Measurements from ENCODE around the gene ASTN2.

Gene ASTN2

DNA sequence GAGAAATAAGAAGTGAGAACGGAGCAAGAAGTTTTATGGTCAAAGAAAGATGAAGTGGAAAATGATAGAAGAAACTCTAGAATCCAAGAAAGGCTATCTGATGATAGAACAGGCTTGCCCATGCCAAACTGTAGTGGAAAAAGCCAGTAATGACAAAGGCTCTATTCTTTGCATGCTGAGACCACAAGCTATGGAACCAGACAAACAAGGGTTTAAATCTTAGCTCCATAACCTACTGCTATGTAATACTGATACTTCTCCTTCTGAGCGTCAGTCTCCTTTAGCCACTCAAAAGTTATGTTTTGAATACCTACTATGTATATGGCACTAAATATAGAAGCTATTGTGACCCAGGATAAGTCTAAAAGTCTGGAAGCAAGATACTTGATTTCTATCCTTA, 778.9 kb downstream of the ASTN2 start:
- no peaks in the 10 kb centered on the region for H3K27me3 ChIP-seq (ENCODE audit: insufficient read depth, low read depth, severe bottlenecking)
- no peaks in the 10 kb centered on the region for H3K9me3 ChIP-seq (ENCODE audit: severe bottlenecking)
- no peak for TF ChIP-seq CTCF (IDR thresholded peaks at IDR 0.05; ENCODE audit: low read depth, low read length)
- H3K27ac ChIP-seq: no peak overlapping the region
- peaks cover 9% of the 10 kb centered on the region for H3K36me3 ChIP-seq
- H3K4me3 ChIP-seq (ENCODE audit: low read depth, low read length): no peak overlapping the region
- no peak for DNase-seq

- Histone ChIP-seq H3K27ac (no peak overlapping the region), H3K36me3 (peaks cover 9% of the 10 kb centered on the region; the same call in 1 of the 2 replicates), H3K9me3 (ENCODE audit: severe bottlenecking) (no peaks in the 10 kb centered on the region), H3K4me3 (ENCODE audit: low read depth, low read length) (no peak overlapping the region), H3K27me3 (ENCODE audit: insufficient read depth, low read depth, severe bottlenecking) (no peaks in the 10 kb centered on the region)
- no peak for DNase-seq
- TF ChIP-seq CTCF (IDR thresholded peaks at IDR 0.05; ENCODE audit: low read depth, low read length): no peak
These were observed 781.6 kb downstream of the ASTN2 start for GRCh38 chr9:116632990-116633838.

DNA sequence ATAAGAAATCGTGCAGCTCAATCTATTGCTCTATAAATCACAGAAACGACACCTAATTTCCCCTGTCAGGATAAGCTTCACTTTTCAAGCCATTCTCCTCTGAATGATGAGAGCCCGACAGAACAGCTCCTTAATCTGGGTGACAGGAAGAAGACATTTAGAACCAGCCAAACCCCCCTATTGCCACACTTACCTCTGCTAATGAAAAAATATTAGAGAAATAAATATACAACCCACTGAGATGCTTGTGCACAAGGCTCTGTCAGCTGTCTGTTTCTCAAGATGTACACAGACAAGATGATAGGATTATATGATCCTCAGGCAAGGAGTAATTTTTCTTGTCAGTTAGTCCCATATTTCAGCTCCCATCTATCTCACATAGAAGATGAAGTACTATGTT, 785.2 kb downstream of the ASTN2 start:
- H3K4me3 ChIP-seq (ENCODE audit: low read depth, low read length): no peak overlapping the region
- no peak for DNase-seq
- no peaks in the 10 kb centered on the region for H3K27me3 ChIP-seq (ENCODE audit: insufficient read depth, low read depth, severe bottlenecking)
- H3K27ac ChIP-seq: no peak overlapping the region
- H3K36me3 ChIP-seq: peaks cover 6% of the 10 kb centered on the region; the same call in 1 of the 2 replicates
- TF ChIP-seq CTCF (IDR thresholded peaks at IDR 0.05; ENCODE audit: low read depth, low read length): no peak
- H3K9me3 ChIP-seq (ENCODE audit: severe bottlenecking): no peaks in the 10 kb centered on the region

DNA sequence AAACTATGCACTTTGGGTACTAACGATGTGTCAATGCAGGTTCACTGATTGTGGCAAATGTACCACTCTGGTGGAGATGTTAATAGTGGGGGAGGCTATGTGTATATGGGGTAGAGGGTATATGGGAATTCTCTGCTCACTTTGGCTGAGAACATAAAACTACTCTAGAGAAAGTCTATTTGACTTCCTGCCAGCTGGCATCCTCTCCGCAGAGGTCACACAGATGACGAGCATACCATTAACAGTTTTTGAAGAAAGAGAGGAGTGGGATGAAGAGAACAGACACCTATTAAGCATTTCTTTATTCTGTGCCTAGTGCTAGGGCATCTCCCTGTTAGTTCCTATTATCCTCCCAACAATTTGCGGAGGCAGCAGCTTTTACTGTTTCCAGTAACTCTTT, 786.1 kb downstream of the ASTN2 start:
- no peak for TF ChIP-seq CTCF (IDR thresholded peaks at IDR 0.05; ENCODE audit: low read depth, low read length)
- no peak overlapping the region for H3K27ac ChIP-seq
- DNase-seq: no peak
- peaks cover 6% of the 10 kb centered on the region; the same call in 1 of the 2 replicates for H3K36me3 ChIP-seq
- no peaks in the 10 kb centered on the region for H3K27me3 ChIP-seq (ENCODE audit: insufficient read depth, low read depth, severe bottlenecking)
- no peaks in the 10 kb centered on the region for H3K9me3 ChIP-seq (ENCODE audit: severe bottlenecking)
- H3K4me3 ChIP-seq (ENCODE audit: low read depth, low read length): no peak overlapping the region

GRCh38 chr9:116627433-116627832, 787.4 kb downstream of the ASTN2 start:
- Histone ChIP-seq H3K9me3 (ENCODE audit: severe bottlenecking) (no peaks in the 10 kb centered on the region), H3K4me3 (ENCODE audit: low read depth, low read length) (no peak overlapping the region), H3K27ac (no peak overlapping the region), H3K27me3 (ENCODE audit: insufficient read depth, low read depth, severe bottlenecking) (no peaks in the 10 kb centered on the region), H3K36me3 (no peaks in the 10 kb centered on the region; the same call in 1 of the 2 replicates)
- no peak for TF ChIP-seq CTCF (IDR thresholded peaks at IDR 0.05; ENCODE audit: low read depth, low read length)
- no peak for DNase-seq
